ENCODE results near the gene MED12.

MED12 gene

DNA sequence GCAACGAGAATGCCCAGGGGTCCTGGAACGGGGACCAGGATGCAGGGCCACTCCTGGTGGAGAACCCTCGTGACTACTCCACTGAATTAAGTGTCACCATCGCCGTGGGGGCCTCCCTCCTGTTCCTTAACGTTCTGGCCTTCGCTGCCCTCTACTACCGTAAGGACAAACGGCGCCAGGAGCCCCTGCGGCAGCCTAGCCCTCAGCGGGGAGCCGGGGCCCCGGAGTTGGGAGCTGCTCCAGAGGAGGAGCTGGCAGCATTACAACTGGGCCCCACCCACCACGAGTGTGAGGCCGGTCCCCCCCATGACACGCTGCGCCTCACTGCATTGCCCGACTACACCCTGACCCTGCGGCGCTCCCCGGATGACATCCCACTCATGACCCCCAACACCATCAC, 51.2 kb downstream of the MED12 start:
- TF ChIP-seq, protein P1, sequence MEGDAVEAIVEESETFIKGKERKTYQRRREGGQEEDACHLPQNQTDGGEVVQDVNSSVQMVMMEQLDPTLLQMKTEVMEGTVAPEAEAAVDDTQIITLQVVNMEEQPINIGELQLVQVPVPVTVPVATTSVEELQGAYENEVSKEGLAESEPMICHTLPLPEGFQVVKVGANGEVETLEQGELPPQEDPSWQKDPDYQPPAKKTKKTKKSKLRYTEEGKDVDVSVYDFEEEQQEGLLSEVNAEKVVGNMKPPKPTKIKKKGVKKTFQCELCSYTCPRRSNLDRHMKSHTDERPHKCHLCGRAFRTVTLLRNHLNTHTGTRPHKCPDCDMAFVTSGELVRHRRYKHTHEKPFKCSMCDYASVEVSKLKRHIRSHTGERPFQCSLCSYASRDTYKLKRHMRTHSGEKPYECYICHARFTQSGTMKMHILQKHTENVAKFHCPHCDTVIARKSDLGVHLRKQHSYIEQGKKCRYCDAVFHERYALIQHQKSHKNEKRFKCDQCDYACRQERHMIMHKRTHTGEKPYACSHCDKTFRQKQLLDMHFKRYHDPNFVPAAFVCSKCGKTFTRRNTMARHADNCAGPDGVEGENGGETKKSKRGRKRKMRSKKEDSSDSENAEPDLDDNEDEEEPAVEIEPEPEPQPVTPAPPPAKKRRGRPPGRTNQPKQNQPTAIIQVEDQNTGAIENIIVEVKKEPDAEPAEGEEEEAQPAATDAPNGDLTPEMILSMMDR (IDR thresholded peaks at IDR 0.05; ENCODE audit: borderline replicate concordance, insufficient read depth, low read depth, low read length) = no peak

DNA sequence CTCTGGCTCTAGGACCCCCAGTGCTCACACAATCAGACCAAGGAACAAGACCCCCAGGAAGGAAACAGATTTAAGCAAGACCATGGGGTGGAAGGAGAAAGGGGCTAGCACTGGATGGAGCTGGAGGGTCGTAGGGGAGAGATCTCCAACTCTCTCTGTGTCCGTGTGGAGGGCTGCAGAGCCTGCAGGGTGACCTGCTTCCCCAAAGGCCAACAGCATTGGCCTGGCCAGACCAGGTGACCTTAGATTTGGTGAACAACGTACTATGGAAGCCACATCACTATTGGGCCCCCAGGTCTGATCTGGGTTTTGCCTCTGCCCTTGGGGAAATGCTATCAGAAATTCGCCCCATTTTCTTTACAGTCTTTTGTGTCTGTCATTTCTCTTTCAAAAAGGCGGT, 52.3 kb downstream of the MED12 start:
- no peak overlapping the region for H3K4me3 ChIP-seq (ENCODE audit: low read depth, low read length)
- TF ChIP-seq, protein P1 (IDR thresholded peaks at IDR 0.05; ENCODE audit: borderline replicate concordance, insufficient read depth, low read depth, low read length) = no peak

More for the DNA sequence above, 51.2 kb downstream of the MED12 start:
- H3K4me3 ChIP-seq (ENCODE audit: low read depth, low read length) = no peak overlapping the region

DNA sequence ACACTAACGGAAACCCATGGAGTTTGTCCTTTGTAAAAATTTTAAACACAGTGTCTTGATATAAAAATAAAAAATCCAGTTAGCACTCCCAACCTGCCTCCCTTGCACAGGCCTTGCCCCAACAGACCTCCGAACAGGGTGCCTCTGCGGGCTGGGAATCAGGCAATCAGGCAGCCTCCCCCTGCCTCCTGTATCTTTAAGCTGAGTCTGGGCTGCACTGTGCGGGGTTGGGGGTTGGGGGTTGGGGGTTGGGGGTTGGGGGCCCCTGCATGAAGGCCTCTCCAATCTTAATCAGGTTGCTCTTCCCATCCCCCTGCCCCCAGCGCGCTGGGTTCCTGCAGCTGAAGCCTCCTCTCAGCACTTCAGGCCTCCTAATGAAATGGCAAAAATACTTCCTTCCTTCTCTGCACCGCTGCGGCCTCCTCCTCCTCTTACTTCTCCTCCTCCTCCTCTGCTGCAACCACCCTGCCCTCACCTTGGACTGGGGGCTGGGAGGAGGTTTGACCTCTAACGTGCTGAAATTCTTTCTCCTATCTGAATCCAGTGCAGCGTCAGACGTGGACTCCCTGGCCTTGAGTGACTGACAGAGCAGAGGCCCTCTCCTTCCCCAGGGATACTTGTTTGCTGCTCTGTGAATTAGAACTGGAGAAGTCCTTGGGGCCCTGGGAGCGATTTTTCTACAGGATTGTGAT, 52.9 kb downstream of the MED12 start:
- TF ChIP-seq, protein P1 (IDR thresholded peaks at IDR 0.05; ENCODE audit: borderline replicate concordance, insufficient read depth, low read depth, low read length) = no peak
- H3K4me3 ChIP-seq (ENCODE audit: low read depth, low read length) = no peak overlapping the region

DNA sequence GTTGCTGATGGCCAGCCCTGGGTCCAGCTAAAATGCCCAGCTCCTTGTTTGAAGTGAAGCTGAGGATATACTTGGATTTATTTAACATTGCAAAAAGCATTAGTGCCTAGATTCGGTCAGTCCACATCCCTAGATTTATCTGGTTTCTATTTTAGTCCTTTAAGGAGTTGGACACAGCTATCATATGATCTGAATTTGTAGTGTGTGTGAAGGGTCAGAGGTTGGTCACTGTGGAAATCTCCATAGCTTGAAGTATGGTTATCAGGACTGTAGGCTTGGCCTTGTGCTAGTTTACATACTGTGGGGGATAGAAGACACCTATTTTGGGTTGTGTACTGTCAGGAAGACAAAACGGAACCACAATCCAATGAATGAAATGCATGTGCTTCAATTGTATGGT, 55.0 kb downstream of the MED12 start:
- H3K4me3 ChIP-seq (ENCODE audit: low read depth, low read length) = no peak overlapping the region
- TF ChIP-seq, protein P1 (IDR thresholded peaks at IDR 0.05; ENCODE audit: borderline replicate concordance, insufficient read depth, low read depth, low read length) = no peak

DNA sequence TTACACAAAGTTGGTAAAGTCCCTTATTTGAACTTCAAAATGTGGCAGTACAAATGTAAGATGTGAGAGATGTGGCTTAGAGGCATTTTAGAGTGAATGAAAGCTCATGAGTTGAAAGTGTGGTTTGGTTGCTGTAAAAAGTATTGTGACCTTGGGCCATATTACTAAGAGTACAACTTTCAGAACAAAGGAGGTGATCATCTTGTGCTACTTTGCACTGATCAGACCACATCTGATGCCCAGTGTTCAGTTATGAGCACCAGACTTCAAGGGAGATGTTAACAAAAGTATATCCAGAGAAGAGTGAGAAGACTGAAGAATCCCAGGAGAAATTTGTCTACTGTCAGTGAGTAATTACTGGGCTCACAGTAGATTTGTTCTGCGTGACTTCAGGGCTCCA, 56.4 kb downstream of the MED12 start:
- no peak overlapping the region for H3K4me3 ChIP-seq (ENCODE audit: low read depth, low read length)
- TF ChIP-seq, protein P1 (IDR thresholded peaks at IDR 0.05; ENCODE audit: borderline replicate concordance, insufficient read depth, low read depth, low read length) = no peak

DNA sequence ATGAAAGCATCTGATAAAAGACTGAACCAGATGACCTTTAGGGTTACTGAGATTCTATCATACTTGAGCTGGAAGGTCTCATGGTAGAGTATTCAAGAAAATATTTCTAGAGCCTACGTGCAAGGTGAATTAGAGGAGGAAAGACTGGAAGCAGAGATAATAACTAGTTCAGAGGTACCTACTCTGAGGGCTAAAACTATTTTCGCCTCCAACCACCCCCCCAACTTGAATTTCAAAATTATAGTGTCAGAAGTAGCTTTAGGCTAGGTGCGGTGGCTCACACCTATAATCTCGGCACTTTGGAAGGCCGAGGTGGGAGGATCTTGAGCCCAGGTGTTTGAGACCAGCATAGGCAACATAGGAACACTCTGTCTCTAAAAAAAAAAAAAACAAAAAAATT, 57.1 kb downstream of the MED12 start:
- TF ChIP-seq, protein P1 (IDR thresholded peaks at IDR 0.05; ENCODE audit: borderline replicate concordance, insufficient read depth, low read depth, low read length) = no peak
- H3K4me3 ChIP-seq (ENCODE audit: low read depth, low read length) = no peak overlapping the region

DNA sequence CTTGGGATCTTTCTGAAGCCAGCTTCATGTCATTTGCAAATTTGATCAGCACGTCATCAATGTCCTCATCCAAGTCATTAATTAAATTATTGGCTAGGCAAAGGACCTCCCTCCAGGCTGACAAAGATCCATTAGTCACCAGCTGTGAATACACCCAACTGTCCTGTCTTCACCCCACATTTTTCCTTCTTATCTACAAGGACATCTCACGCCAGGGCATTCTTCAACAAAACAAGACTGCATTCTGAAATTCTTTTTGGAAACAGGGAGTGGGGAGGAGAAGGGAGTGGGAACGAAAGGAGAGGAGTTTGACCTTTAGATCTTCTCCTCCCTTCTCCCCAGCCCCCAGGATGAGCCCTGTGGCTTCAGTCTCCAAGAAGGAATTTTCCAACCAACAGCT, 58.9 kb downstream of the MED12 start:
- no peak overlapping the region for H3K4me3 ChIP-seq (ENCODE audit: low read depth, low read length)
- TF ChIP-seq, protein P1 (IDR thresholded peaks at IDR 0.05; ENCODE audit: borderline replicate concordance, insufficient read depth, low read depth, low read length) = no peak
